GM10847 (cell line): ENCODE measurements around the gene LRRN4CL.

ENCODE experiments used
- POLR2A ChIP-seq: IDR thresholded peaks from 2 replicates; pipeline ENCODE4 v1.6.1; 2011; ENCODE audit not compliant: insufficient read length; ENCODE audit errors: extremely low read depth

The LRRN4CL gene

GRCh38 chr11:62666259-62666926 is 22.9 kb downstream of the LRRN4CL start:
- TF ChIP-seq POLR2A: peak; percentile 20

DNA sequence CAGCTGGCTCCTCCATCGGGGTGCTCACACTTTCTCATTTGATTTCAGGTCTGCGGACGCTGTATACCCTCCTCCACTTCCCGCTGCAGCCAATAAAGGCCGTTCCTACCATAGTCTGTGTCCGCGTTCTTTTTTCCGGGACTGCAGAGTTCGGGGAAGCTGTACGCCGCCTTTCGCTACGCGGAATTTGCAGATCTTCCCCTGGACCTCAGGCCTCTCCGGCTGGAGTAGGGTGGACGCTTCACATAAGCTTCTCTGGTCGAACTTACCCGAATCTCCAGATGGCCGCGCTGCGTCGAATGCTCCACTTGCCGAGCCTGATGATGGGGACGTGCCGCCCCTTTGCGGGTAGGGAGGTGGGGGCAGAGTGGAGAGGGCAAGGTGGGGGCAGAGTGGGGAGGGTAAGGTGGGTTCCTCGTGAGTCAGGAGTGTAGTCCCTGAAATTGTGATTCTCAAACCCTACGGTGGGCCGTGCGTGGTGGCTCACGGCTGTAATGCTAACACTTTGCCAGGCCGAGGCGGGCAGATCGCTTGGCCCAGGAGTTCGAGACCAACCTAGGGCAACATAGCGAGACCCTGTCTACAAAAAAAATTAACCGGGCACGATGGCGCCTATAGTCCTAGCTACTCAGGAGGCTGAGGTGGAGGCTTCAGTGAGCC is 23.6 kb downstream of the LRRN4CL start:
- TF ChIP-seq POLR2A: no peak

DNA sequence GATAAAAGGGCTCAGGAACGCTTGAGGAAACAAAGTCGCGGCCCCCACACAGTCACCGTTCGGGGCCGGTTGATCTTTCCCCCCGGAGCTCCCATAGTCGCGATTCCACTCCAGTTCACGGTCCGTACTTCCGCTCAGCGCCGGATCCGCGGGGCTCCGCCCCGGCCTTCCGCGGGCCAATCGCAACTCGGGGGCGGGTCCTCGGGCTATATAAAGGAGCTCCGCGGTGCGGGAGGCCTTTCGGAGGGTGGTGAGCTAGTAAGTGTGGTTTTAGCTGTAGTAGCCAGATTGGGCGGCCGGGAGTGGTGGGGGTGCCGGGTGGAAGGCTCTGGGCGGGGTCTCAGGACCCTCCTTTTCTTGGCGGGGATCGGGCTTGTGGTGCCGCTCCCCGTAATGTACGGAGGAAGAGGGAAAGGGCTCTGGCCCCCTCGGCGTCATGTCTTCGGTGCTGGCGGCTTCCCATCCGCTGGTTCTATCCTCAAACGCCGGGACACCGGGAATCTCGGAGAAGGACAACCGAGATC is 24.2 kb downstream of the LRRN4CL start, which contains the start of the genes C11orf98 and CSKMT:
TSS of gene C11orf98 (minus strand) at position 136 of the 524 bp plus-strand sequence. CDS start at position 95, 41 bp downstream.
TSS of gene CSKMT (plus strand) at position 238 of the 524 bp plus-strand sequence. CDS start 568 bp downstream, outside the sequence.
- peak; percentile 99 for TF ChIP-seq POLR2A

DNA sequence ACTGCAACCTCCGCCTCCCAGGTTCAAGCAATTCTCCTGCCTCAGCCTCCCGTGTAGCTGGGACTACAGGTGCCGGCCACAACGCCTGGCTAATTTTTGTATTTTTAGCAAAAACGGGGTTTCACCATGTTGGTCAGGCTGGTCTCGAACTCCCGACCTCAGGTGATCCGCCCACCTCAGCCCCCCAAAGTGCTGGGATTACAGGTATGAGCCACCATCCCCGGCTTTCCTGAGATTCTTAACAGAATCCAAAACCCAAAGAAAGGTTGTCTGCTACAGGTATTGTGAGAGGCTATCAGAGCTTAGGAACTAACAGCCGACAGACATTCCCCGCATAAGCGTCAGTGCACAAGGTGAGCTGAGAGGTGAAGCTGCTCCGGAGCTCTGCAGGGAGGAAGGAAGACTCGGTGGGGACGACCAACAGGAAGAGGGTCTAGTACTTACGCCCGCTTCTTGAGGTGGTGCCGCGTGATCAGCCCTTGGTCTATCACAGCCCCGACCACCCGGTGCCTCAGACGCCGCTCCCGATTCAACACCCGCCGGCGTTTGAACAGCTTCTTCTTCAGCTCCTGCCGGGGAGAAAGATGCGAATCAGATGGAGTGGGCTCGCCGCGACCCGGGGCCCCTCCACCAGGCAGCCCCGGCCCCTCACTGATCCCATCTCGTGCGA is 24.8 kb downstream of the LRRN4CL start:
- no peak for TF ChIP-seq POLR2A

GRCh38 chr11:62656796-62657429 is 32.4 kb downstream of the LRRN4CL start:
- no peak for TF ChIP-seq POLR2A

DNA sequence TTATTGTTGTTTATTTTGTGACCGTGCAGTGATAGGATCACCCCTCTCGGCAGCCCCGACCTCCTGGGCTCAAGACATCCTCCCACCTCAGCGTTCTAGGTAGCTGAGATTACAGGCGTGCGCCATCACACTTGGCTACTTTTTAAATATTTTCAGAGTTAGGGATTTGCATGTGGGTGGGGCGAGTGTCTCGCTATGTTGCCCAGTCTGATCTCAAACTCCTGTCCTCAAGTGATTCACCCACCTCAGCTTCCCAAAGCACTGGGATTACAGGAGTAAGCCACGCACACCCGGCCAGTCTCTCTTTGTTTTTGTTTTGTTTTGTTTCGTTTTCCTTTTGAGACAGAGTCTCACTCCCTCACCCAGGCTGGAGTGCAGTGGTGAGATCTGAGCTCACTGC is 35.0 kb downstream of the LRRN4CL start:
- no peak for TF ChIP-seq POLR2A

DNA sequence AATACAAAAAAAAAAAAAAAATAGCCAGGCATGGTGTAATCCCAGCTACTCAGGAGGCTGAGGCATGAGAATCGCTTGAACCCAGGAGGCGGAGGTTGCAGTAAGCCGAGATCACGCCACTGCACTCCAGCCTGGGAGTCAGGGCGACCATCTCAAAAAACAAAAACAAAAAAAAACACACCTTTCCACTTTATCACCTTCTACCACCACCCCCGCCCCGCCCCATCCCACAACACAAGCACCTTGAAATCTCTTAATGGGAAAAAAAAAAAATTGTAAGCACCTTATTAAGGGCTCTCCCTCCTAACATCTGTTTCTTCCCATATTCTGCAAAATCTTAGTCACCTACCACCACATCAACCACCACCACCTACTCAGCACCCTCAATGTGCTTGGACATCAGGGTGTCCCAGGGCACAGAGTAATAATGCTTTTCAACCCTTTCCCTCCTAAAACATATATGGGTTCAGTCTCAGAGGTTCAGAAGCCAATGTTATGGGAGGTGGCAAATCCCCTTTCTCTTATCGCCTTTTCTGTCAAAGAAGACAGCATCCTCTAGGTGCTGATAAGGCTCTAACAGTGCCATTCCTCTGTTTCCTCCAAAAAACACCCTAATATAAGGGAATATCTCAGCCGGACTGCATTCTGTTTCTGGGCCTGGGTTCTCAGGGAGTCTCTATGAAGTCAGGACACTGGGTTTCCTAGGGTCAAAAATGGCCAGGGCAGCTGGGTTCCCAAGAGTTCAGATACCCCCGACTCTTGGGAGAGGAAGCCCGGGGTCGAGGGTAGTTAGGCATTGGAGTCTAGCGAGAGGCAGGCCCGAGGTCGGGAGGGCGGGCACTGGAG is 36.9 kb downstream of the LRRN4CL start:
- TF ChIP-seq POLR2A: no peak

DNA sequence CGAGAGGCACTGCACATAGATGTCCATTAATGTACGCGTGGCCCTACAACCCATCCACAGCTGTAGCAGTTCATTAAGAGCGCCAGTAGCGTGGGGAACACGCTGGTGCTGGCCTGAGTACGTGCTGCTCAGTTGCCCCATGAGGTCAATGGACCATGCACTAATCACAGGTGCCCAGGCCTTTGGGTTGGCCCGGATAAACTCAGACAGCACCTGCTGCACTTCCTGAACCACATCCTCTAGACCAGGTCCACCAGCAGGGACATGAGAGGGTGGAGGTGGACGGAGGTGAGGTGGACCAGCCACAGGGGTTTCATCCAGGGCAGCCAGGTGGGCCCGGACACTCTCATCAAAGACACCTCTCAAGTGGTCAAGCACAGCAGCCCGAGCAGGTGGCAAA is 39.8 kb downstream of the LRRN4CL start:
- TF ChIP-seq POLR2A: no peak

- TF ChIP-seq POLR2A: no peak
These were observed 40.4 kb downstream of the LRRN4CL start for GRCh38 chr11:62648967-62649364.

DNA sequence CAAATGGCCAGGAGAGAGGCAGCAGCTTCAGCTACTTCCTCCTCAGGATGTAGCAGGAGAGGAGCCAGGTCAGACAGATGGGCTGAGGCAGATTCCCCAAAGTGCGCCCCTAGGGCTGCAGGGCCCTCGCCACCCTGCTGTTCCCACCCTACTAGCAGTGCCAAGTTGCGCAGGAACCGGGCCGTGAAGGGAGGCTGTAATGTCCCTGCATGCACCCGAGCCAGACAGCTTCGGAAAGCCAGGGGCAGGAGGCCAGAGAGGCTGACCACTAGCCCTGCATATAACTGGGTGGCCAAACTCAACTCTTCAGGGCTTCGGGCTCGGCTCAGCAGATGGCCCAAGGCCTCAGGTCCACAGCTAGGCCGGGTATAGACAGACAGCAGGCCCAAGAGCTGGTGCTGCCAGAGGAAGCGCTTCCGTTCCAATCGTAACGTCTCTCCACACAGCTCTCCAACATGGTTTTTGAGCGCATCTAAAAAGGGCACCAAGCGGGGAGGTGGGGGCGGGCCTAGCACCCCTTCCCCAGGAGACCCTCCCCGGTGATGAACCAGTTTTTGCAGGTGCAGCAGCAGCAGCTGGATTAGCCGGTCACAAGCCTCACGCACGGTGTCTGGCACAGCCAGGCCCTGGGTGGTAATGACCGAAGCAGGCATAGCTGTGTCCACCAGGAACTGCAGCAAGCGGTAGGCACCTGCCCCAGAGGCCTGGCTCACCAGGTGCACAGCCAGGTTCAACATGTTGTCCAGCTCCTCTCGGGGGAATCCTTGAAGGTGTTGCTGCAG is 41.0 kb downstream of the LRRN4CL start:
- TF ChIP-seq POLR2A: no peak

GRCh38 chr11:62647609-62648005 is 41.7 kb downstream of the LRRN4CL start:
- no peak for TF ChIP-seq POLR2A

GRCh38 chr11:62646825-62647608 is 42.3 kb downstream of the LRRN4CL start:
- no peak for TF ChIP-seq POLR2A
